ENCODE data around the gene CAPRIN2.

CAPRIN2 gene, protein sequence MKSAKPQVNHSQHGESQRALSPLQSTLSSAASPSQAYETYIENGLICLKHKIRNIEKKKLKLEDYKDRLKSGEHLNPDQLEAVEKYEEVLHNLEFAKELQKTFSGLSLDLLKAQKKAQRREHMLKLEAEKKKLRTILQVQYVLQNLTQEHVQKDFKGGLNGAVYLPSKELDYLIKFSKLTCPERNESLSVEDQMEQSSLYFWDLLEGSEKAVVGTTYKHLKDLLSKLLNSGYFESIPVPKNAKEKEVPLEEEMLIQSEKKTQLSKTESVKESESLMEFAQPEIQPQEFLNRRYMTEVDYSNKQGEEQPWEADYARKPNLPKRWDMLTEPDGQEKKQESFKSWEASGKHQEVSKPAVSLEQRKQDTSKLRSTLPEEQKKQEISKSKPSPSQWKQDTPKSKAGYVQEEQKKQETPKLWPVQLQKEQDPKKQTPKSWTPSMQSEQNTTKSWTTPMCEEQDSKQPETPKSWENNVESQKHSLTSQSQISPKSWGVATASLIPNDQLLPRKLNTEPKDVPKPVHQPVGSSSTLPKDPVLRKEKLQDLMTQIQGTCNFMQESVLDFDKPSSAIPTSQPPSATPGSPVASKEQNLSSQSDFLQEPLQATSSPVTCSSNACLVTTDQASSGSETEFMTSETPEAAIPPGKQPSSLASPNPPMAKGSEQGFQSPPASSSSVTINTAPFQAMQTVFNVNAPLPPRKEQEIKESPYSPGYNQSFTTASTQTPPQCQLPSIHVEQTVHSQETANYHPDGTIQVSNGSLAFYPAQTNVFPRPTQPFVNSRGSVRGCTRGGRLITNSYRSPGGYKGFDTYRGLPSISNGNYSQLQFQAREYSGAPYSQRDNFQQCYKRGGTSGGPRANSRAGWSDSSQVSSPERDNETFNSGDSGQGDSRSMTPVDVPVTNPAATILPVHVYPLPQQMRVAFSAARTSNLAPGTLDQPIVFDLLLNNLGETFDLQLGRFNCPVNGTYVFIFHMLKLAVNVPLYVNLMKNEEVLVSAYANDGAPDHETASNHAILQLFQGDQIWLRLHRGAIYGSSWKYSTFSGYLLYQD

DNA sequence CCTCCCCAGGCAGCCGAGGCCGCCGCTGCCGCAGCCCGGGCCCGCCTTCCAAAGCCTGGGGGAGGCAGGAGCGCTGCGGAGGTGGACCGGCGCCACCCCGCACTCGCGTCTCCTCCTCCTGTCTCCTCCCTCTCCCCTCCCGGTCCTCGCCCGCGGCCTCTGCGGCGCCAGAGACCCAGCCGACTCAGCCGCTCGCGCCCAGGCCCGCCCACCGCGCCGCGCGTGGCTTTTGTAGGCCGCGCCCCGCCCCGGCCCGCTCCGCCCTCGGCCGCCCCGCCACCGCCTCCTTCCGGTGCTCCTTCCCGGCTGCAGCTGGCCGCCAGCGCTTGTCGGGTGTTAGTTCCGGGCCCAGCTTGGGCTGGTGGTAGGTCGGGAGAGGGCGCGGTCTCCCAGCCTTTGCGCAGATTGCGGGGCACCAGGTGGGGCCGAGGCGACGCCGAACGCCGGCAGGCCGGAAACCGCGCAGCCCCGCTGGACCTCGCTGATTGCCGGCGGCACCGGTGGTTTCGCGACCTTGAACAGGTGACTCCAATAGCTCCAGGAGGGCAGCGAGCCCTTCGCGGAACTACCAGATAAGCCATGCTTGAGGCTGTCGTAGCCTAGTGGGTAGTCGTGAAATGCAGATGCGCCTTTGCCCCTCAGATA, at the start of gene CAPRIN2:
CAPRIN2 (minus strand) TSS at position 202 of the 645 bp plus-strand sequence. CDS start 1,431 bp downstream, outside the sequence.
- DNase-seq = peak; percentile 96

DNA sequence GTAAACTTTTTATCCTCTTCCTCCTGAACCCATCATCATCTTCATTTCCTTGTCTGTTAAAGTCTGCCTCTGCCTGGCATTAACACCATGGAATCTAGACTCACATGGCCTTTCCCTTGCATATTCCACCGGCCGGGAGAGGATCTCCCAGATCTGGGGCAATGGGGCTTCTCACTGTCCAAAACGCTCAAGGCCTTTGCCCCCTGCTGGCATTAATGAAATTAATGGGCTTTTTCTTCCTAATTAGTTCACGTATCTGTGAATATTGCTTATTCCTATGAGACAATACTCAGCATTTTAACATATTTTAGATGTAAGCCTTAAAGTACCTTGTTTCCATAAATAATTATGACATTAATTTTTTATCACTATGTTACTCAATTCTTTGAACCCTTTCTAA, 42.9 kb upstream of the CAPRIN2 start:
- no peak for DNase-seq

DNA sequence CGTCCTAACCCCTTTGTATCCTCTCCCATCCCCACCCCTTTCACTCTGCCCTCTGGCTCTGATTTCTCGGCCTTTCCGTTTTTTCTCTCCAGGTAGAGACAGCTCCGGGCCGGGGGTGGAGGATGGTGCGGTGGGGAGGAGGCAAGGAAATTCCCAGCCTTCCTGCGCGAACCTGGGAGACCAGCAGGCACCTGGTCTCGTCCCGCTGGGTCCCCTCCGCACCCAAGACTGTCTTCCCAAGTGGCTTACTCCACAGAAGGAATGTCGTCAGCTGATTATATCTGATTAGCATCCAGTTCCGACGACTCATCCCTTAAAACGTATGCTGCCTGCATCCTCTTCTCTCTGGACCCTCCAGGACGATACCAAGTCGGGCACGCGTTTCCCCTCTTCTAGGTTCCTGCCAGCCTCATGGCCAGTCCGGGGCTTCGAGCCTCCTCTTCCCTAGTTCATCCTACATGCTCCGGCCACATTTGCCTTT, 42.2 kb upstream of the CAPRIN2 start:
- peak; percentile 64 for DNase-seq

DNA sequence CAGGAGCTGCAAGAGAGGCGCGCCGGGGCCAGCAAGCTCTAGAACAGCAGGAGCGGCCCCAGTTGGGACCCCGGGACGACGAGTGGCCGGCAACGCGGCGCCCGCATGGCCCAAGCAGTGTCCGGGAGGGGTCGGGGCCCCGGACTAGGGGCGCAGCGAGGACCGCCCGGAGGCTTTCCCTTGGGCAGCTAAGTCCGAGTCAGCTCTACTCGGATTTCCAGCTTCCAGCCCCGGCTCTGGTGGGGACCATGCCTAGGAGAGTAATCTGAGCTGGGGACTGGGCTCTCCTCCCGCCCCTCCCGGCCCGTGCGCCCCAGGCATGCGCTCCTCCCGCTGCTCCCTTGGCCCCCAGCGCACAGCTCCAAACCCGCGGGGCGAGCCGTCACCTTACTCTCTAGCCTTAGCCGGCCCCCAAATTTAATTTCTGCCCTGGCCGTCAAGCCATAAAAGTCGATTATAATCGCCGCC, 41.6 kb upstream of the CAPRIN2 start:
- peak; percentile 74 for DNase-seq

DNA sequence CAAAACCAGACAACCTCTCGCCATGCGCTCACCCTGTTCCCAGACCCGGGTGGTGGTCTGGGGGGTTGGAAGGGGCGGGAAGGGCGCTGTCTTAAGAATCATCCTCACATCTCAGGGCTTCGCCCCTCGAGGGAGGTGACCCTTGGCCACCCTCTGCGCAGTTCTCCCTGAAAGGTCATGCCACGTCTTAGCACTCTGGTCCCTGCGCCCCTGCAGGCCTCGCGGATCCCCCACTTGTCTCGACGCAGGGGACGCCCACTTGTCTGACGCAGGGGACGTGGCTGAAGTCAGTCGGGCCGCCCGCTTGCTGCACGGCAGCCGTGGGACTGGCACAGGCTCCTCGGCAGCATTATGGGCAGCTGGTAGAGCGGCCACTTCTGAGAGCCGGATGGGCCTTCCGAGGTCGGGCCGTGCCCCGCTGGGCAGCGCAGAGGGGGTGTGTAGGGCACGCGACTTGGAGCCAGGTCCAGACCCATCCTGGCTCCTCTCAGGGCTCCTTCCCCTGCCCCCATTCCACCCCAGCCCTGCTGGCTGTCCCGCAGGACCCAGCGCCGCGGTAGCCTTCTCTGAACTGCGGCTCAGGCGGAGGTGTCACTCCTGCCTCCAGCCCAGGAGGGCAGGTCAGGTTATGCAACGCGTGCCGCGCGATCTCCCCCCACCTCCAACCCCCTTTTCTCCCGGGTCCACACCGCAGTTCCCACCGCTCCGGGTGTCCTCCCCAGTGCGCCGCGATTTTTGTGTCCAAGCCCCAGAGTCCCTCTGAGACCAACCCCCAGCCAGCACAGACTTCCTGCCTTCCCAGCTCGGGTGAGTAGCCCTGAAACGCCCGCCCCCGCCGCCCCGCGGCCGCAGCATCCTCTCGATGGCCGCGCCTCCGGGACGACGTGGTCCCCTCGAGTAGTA, 40.9 kb upstream of the CAPRIN2 start:
- peak; percentile 92 for DNase-seq

DNA sequence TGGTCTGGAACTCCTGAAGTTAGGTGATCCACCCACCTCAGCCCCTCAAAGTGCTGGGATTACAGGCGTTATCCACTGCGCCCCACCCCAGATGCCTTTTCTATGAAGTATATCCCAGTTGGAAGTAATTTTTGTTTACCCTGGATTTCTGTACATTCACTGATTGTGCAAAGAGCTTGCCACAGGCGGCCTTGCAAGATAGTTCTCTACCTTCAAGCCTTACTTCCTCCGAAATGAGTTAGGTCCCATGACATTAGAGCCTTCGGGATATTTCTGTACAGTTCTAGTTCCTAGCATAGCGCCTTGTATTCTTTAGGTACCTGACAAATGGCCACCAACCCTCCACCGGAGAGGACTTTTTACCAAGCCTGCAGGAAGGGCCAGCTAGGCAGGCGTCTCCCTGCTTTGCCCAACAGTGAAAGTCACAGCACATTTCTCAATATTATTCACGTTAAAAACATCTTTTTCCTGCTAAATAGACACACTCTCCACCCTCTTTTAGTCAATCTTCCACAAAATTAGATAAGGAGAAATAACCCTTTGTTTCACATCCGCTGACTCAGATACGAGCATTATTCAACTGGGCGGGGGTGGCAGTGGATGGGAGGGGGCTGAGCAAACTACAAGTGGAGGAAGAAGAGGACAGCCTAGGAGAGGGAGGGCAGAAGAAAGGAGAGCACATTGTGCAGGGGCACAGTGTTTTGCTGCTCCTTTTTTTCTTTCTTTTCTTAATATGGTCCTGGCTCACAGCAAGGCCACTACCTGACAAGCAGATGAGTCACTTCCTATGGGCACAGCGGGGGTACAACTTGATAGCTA, 40.0 kb upstream of the CAPRIN2 start:
- DNase-seq = peak; percentile 94

DNA sequence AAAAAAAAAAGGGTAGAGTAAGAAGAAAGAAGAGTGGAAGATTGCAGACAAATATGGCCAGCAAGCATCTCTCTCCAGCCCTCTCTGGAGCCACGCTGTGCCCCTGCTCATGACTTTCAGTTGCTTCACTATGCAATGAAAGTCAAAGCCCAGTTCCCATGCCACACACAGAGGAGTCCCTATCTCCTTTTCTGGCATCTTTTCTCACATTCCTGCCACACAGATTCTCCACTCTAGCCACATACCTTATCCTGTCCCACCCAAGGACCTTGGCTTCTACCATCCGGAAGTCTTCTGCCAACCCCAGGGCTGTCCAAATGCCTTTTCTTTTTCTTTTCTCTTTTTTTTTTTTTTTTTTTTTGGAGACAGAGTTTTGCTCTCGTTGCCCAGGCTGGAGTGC, 39.3 kb upstream of the CAPRIN2 start:
- no peak for DNase-seq

DNA sequence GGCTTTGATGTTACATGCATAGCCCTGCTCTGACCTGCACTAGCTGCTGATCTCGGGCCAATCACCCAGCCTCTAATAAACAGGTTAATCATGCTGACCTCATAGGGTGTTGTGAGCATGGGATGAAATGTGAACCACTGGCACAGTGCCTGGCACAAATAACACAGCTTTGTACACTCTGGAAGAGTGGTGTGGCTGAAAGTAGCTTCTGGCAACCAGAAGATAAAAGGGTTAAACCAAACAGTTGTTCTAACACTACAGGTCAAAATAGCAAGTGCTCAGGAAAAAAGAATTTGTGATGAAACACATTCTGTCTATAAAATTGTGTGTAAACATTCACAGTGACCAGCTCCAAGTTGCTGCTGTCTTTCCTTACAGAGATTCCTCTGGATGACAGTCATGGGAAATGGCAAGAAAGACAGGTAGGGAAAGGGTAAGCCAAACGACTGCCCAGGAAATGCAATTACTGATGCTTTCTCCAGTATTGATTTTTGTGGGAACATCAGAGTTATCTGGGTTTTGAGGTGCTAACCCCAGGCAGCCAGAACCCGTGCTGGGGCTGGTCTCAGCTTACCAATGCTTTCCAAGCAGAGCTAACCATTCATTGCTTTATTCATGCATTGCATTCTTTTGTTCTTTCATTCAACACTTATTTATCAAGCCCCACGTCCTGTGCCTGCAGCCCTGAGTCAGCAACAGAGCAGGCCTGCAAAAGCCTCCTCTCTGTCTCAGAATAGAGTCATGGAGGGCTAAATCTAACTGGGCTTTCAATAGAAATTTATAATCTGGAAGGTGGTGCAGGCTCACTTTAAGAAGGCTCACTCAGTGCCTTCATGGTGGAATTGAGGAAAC, 38.1 kb upstream of the CAPRIN2 start:
- DNase-seq = peak; percentile 57

DNA sequence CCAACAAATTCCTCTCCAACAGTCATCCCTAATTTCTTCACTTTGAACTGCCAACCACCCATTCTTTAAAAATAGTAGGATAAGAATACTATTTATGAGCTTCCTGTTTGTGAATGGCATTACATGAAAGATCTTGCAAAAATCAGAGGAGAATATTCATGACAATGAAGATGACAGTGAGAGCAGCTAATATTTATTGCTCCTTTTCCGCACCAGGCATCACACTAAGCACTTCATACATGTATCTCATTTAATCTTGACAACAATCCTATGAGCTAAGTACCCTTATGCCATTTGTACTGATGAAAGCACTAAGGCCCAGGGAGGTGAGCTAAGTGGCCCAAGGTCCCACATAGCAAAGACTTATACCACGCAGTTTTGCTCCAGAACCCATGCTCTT, 37.3 kb upstream of the CAPRIN2 start:
- no peak for DNase-seq

DNA sequence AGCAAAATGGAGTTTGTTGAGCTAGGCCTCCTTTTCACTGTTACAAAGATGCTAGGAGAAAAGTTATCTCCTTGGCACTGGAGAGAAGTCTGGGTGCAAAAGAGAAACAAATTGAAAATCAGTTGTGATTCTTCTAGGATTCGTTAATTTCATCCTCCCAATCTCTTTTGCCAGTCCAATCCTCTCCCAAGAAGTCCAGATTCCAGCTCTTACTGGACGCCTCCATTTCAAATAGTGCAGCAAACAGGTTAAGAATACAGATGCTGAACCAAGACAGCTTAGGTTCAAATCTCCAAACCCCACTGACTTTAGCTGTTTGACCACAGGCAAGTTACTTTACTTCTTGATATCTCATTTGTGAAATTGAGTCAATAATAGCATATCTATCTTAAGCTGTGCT, 34.0 kb upstream of the CAPRIN2 start:
- DNase-seq = no peak

DNA sequence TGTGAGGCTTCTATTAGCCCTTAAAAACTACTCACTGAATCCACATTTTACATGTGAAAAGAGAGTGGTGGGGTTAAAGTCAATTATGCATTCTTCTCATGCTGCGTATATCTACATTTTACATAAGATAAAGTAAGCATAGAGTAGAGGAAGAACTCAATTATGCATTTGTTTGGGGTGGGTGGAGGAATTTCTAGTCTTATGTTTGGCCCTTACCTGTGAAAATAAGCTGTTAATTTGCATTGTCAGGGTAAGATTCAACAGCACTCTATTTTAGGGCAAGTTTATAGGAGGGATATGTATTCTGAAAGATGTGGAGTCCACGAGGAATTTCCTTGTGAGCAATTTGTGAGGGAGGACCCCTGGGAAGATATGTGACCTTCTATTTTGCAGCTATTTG, 30.9 kb upstream of the CAPRIN2 start:
- DNase-seq = no peak

DNA sequence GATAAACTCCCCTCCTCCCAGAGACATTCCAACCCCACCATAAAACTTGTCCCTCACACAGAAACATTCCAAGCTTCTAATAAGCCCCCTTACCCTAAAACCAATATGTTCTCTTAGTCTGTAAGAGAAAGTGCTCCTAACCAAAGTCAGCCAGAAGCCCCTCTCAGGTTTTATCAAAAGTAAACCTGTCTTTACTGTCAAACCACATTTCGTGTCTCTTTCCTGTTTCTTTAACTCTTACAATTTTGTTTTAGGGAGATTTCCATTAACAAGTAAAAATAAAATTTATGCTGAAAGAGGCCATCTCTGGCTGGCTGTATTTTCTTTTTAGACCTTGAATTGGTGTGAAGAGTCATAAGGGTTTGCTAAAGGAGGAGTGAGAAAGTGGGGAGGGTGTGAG, 29.8 kb upstream of the CAPRIN2 start:
- no peak for DNase-seq

DNA sequence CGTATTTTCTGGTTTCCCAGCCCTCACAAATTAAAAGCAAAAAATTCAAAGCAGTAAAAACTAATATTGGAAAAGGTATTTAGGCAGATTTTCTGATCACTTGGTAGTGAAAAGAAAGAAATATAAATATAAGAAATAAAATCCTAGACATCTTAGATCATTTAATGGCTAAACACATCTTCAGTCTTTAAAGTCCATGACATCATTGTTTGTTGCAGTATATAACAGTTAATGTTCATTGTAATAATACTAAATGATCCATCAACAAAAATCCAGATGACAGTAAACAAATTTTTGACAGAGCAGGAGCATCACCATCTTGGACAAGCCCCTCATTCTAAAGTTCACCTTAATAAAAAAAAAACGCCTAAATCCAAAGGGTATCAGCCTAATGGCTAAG, 29.2 kb upstream of the CAPRIN2 start:
- DNase-seq = no peak

DNA sequence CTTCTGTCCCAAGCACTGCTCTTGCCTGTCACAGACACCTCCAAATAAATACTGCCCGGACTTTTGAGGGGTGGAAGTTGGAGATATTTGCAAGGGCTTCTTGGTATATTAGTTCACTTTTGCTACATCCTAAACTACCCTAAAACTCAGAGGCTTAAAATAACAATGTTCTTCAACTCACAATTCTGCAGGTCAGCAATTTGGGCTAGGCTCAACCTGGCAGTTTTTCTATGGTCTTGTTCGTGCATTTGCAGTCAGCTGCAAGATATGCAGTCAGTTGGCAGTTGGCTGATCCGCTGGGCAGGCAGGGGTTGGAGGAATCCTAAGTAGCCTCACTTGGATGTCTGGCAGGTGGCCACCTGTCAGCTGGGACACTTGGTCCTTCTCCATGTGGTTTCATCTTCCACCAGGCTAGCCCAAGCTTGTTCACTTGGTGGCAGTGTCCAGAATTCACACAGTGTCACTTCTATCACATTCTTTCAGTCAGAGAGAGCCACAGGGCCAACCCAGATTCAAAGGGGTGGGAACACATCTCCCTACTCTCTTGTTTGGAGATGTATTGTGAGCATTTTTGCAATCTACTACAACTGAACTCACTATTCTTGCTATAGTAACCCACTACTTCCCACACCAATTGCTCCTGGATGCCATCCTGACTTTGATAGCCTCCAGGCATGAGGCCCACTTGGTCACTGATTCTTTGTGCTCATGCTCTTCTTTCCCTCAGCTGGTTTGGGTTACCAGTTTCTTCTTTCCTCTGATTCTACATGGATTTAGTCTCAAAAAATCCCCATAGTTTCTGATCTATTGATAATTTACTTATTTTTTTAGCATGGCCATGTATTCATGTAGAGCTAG, 27.8 kb upstream of the CAPRIN2 start:
- DNase-seq = no peak

DNA sequence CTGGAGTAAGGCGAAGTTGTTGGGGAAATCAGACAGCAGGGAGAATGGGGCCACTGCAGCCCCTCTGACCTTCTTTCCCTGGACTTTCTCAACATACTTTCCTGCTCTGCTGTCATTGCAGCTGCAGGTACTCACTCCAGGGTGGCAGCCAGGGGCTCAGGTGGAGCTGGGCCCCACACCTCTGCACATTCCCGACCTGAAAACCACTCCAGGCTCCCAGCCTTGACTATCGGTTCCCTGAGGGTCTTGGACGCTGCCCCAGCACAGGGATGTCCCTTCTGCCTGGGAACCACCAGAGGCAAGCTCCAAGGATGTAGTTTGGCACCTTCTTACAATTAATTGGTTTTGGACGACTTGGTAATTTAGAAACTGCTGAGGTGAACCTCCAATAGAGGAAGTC, 24.8 kb upstream of the CAPRIN2 start:
- DNase-seq = no peak

DNA sequence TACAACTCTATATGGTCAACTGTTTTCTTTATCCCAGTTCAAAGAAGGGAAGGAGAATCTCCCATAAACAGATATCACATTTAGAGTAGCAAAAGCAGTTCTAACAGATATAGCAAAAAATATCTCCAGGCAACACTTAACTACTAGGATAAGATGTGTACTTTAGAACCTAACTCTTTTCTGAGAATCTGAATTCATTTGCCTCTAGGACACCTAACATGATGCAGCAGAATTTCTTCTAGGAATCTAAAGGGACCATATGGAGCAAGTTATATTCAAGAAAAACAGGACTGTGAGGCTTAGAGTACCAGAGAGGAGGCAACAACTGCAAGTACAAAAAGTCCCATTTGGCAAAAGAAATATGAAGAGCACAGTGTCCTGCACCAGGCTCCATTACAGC, 24.4 kb upstream of the CAPRIN2 start:
- no peak for DNase-seq

DNA sequence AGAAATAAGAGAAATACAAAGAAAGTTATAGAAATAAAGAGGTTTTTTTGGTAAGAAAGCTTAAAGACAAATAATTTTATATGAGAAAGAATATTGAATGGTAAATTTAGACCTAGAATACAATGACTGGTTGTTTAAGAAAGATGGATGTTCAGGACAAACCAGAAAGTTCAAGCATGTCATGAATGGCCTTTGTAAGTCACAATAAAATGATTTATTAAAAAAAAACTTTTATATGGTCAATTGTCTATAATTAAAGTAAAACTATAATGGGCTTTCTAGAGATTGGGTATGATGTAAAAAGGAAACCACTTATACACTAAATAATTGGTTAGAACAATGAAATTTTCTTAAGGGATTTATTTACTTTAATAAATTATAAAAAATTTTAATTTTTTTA, 19.8 kb upstream of the CAPRIN2 start:
- DNase-seq = no peak

DNA sequence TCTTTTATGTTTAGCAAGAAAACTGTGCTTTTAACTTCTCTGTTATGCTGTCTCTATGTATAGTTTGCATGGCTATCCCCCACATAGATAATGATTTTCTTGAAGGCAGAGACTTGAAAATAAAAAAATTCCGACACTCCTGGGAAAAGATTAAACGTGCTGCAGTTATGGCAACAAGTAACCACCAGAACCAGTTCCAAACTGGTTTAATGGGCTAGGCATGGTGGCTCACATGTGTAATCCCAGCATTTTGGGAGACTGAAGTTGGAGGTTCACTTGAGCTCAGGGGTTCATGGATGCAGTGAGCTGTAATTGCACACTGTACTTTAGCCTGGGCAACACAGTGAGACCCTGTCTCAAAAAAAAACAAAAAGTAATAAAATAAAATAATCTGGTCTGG, 15.1 kb upstream of the CAPRIN2 start:
- DNase-seq = no peak

DNA sequence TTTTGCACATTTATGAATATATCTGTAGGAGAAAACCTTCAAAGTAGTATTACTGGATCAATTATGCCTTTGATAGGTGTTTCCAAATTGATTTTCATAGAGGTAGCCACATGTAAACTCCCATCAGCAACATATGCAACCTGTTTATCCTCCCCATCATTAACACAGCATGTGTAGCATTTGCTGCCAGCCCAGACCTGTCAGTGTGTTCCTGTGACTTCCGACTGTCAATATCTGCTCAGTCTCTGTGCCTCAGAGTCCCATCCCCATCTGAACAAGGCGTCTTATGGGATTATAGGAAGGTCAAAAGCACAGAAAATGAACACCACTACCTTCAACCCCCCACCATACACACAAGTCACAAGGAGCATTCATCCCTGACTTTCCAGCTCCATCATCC, 9.5 kb upstream of the CAPRIN2 start:
- DNase-seq = no peak

All from fibroblast of skin of right biceps (primary cell).